Activated T-cell treated with anti-CD3 and anti-CD28 coated beads for 48 hours (primary cell): ENCODE measurements around the gene UTF1.
"Not testable (repeated sequence)": the region's sequence is repeated elsewhere in the genome, so short reads cannot be mapped to it uniquely, and the experiment has no call there.

Experiments
- DNase-seq: peaks from one replicate; pipeline ENCODE4 v3.0.0-alpha.2; 2020; ENCODE audit warnings: low read depth

UTF1 gene

DNA sequence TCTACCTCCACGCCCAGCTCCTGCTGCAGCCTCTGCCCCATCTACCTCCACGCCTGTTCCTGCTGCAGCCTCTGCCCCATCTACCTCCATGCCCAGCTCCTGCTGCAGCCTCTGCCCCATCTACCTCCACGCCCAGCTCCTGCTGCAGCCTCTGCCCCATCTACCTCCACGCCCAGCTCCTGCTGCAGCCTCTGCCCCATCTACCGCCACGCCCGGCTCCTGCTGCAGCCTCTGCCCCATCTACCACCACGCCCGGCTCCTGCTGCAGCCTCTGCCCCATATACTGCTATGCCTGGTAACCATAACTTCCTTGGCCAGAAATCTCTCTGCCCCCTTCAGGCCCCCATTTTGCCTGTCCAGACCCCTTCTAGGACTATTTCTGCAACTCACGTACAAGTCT is 35.0 kb downstream of the UTF1 start:
- DNase-seq: not testable (repeated sequence)

DNA sequence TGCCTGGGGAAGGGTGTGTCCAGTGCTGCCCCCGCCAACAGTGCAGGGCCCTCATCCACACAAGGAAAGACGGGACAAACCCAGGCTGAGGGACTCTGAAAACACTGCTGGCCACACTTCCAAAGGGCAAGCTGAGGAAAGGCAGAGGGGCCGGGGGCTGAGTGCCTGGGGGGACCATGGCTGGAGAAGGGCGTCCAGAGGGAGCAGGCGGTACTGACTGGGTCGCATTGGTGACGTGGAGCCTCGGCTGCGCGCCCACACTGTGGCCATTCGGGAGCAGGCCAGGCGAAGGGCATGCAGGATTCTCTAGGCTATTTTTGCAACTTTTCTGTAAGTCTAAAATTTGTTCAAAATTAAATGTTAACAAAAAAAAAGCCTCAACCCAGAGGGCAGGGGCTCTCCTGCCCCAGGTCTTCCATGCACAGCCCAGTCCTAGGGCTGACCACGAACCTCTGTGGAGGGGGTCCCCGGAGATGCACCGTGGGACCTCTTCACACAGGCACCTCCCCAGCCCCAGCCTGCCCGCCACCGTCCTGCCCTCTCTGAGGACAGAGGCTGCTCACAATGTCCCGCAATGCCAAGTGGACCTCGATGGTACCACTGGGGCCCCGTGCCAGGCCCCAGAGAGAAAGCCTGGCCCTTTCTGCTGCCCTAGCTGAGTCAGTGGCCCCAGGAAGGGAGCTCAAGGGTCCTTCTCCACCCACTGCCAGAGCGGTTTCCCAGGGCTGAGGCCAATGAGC is 36.2 kb downstream of the UTF1 start:
- no peak for DNase-seq

DNA sequence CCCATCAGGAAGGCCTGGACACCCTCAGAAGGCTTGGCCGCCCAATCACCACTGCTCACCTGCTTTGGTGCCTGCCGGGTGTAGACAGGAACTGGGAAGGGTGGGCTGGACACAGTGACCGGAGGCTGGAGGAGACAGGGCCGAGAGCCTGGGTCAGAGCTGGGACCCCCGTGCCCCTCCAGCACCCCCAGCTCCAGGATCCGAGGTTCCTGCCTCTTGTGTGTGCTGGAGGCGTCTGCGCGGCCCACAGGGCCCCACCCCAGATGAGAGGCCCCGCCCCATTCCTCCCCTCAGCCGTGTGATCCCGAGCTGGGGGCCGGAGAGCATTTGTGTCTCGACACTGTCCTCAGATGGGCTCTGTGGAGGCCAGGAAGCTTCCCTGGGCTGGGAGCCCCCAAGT is 37.3 kb downstream of the UTF1 start:
- no peak for DNase-seq

DNA sequence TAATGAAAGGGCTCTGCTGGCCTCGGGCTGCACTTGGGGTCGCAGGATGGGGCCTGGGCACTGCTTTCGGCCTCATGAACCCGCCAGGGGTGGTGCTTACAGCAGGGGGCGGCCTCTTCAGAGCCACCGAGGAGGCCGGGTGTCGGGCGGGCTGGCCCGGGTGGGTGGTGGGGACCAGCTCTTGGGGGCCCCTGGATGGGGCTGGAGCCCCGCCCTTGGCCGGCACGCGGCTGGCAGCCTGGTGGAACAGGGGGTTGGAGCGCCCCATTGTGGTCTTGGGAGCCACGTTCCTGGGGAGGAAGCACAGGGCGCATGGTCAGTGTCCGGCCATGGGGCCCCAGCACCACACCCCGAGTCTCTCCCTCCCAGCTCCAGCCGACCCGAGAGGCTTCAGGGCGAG is 37.8 kb downstream of the UTF1 start:
- DNase-seq: no peak

DNA sequence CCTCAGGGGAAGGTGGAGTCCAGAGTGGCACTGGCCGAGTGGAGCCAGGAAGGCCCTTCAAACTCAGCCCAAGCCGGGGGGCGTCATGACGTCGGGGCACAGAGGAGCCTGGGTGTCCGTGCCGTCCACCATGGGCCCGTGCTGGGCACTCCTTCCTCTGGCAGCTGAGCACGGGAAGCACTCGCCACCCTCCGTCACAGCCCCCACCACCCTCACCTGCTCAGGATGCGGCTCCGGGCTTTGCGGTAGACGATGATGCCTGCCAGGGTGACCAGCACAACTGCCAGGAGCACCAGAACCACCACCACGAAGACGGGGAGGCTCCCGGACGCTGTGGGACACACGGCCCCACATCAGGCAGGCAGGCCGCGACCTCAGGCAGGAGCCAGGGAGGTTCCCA is 38.5 kb downstream of the UTF1 start:
- no peak for DNase-seq

DNA sequence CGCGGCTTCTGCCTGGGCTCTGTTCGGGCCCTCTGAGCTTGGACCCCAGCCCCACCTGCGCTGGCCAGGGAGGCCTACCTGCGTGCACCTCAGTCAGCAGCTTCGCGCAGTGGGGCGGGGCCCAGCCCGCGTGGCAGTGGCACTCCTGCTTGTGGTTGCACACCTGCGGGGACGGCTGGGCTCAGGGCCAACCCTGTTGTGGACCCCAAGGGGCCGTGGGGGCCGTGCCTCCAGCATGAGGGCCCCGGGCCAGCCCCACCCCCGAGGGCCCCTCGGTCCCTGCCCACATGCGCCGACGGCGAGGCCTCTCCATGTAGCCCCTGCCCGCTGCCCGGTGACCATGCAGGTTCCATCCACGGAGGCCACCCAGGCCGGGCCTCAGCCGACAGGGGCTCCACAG is 39.4 kb downstream of the UTF1 start:
- no peak for DNase-seq

DNA sequence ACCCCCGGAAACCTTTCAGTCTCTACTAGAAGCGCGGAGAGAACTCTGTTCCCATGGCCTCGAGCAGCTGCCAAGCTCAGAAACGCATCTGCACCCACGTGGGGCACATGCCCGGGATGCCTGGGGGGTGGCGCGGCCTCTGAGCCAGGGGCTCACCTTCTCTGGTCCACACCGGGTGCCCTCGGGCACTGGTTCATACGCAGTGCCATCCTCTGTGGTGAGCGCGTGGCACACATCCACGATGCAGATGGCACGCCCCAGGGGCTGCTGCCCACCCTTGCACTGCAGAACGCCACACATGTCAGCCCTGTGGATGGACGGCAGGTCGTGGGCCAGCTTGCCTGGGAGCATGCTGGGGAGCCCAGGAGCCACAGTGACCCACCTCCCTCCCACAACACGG is 40.2 kb downstream of the UTF1 start:
- DNase-seq: no peak

DNA sequence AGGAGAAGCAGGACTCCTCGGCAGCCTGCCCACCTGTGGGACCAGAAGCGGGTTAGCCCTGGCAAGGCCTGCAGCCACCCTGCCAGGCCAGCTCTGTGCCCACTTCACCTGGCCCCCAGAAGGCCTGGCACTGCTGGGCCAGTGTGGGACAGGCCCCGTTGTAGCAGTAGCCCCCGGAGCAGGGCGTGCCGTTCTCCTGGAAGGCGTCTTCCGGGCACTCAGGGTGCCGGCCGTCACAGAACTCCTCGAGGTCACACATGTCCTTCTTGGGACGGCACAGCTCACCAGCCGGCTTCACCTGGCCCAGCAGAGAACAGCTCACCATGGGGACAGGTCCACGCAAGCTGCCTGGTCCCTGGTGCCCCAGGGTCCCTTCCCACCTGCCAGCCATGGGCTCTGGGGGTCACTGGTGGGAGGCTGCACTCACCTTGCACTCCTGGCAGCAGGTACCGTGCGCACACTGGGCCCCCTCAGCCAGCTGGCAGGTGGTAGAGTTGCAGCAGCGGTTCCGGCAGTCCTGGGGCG is 40.8 kb downstream of the UTF1 start:
- DNase-seq: no peak

DNA sequence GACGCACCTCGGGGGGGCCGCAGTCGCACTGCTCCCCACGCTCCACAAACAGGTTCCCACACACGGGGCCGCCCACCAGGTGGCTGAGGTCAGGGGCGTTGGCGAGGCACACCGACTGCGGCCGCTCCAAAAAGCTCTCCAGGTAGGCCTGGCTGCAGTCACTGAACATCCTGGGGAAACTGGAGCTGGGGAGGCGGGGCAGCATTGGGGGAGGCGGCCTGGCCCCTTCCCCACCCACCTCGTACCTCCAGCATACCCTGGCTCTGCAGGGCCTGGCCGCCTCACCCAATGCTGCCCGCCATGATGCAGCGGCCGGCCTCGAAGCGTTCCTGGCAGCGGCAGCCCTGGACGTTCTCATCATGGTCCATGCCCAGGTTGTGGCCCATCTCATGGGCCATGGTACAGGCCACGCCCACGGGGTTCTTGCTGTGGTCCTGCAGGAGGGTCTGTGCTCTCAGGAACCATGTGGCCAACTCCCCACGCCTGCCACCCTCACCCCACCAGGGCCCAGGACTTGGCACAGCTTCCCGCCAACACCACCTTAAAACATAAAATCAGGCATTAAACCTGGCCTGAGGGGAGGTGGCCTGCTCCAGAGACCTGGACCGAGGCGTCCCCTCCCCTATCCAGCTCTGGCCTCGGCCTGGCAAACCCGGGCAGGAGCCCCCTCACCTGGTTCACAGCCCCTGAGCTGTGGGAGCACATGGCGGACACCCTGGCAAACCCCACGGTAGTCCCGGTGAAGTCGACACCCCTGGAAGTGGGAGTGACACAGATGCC is 41.7 kb downstream of the UTF1 start:
- DNase-seq: no peak

DNA sequence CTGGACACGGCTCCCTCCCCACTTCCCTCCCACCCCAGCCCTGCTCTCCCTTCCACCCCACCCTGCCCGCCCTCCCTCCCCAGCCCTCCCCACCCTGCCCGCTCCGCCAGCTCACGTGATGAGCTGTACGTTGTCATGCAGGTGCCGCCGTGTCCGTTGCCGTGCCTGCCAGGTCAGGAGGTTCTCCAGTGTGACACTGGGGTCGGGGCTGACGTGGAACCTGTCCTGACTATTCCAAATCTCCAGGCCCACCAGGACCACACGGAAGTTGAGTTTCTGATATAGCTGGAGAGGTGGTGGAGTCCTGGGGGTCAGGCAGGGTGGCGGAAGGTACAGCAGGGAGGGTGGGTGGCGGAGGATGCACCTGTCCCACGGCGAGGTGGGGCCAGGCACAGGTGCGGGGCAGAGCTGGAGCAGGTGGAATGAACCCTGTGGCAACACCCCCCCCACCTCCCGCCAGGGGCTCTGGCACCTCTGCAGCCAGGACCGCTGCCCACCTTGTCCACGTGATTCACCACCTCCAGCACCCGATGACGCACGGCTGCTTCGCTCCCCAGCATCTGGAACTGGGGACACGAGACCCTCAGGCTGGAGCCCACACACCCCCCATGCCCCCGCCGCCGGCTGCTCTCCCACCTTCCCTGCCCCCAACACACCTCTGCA is 42.4 kb downstream of the UTF1 start:
- no peak for DNase-seq

DNA sequence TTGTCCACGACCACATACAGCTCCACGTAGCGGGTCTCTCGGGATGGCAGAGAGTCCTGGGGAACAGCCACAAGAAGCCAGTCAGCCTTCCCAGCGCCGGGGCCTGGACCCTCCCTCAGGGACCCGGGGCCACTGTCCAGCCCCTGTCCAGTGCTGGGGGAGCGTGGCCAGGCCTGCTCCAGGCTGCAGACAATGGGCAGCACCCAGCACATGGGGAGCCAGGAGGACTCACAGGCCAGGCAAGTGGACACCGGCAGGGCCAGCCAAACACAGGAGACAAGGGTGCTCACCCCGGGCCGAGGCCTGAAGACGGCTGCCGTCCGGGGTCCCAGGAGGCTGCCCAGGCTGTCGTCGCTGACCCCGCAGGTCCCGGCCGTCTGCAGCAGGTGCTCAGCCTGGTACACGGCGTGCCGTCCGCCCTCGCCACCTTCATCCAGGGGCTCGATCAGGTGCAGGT is 43.0 kb downstream of the UTF1 start:
- no peak for DNase-seq

DNA sequence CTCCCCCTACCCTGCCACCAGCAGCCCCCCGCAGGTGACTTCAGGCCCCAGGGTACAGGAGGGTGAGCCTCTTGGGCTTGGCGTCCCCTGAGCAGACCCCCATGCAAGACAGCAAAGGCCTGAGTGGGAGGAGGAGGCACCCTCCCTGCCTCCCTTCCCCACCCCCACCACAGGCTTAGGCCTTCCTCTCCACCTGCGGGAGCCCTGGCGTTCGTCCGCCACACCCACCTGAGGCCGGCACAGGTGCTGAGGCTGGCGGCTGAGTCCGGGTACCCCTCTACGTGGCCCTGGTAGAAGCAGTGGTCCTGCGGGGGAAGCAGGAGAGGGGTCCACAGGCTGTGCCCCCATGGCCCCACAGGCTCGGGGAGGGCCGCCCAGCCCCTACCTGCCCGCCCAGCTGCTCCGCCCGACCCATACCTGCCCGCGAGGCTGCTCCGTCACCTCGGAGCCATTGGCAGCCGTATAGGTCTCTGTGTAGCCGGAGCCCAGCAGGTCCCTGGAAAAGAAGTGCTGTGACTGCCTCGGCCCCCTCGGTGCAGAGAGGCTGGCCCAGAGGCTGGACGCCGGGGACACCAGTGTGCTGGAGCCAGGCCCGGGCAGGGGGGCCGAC is 43.6 kb downstream of the UTF1 start:
- no peak for DNase-seq

DNA sequence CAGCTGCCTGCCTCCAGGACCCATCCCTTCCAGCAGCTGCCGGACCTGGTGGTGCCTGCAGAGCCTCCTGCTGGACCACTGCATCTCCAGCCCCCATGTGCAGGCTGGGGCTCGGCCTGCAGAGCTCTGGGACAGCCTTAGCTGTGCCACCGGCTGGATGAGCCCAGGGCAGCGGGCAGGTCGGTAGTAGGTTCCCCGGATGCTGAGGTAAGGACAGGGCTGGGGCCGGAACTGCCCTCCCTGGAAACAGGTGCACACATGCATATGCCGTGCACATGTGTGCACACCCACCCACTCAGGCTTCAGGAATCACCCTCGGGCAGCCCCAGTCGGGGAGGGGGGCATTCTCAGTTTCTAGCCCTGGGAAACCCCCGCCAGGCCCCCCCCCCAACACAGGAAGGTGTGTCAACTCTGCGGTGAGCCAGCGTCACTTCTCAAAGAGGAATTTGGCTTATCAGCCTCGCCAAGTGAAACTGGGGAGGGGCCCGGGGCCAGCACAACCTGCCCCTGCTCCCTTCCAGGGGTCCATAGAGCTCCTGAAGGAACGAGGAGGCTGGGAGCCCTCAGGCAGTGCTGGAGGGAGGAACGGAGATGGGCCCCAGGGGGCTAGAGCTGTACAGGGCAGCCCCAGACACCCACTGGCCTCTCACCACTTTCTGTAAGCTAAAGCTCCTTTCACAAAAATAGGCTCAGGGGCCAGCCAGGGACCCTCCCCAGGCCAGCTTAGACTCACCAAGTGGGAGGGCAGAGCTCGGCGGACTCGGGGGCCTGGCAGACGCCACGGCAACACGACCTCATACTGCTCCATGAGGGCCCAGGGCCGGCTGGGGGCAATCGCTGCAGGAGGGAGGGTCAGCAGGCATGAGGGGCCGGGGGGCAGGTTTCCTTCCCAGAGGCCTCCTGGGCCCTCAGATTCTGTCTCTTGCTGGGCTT is 45.0 kb downstream of the UTF1 start:
- DNase-seq: peak; percentile 81

DNA sequence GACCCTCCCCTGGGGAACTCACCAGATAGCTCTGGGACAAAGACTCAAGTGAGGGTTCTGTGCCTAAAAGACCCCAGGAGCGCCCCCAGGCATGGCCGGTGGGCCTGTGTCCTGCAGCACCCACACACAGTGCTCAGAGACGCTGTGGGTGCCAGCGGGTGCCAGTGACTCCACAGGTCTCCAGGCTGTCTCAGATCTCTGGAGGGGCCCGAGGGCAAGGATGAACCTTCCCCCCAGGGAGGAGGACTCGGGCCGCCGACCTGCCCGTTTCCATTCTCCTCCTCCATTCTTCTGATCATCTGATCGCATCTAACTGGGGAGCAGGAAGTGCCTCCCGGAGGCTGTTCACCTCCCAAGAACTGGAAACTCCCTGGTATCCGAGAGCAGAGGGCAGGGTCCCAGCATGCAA is 45.7 kb downstream of the UTF1 start:
- DNase-seq: peak; percentile 56

DNA sequence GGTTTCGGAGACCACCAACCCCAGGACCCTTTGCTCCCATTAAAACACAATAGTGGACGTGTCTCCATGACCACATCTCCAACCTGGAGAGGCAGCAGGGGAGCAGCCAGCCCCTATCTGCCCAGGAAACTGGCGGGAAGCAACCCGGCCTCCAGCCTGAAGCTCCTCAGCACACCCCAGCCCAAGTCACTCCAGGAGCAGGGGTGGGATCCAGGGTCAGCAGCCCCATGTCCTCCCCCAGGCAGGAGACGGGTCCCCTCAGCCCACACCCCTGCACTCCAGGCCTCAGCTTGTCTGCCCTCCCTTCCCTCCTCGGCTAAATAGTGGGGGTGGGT is 46.0 kb downstream of the UTF1 start:
- no peak for DNase-seq

DNA sequence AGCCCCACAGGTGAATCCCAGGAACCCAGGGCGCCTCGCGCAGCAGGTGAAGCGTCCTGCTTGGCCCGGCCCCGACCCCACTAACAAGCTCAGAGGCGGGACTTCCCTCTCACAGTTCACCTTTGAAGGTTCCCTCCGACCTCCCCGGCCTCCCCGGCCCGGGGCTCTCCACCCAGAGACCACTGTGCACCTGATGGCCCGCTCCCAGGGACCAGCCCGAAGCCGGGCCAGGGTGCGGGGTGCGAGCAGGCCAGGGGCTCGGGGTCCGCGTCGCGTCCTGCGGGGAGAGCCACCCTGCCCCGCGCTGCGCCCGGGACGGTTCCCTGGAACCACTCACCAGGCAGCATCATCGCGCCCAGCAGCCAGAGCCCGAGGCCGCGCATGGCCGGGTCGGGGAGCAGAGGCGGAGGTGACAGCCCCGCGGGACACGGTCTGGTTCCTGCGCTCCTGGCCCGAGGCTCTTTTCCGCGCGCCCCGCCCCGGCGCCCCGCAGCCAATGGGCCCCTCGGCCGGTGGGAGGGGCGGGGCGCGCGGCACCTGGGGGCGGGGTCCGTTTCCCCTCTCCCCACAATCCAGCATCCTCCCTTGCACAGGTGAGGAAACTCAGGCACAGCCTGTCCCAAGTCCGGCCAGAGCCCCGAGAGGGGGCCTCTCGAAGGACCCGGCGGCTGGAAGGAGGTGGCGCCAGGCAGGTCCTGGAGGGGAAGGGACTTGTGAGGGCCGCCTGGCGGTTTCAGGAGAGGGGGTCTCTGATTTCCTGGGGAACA is 46.6 kb downstream of the UTF1 start, which contains the start of gene ADAM8:
Gene ADAM8, minus strand, starts transcription at position 434 of the 767 bp plus-strand sequence. Its CDS starts 51 bp downstream, at position 383.
- DNase-seq: peak; percentile 75

DNA sequence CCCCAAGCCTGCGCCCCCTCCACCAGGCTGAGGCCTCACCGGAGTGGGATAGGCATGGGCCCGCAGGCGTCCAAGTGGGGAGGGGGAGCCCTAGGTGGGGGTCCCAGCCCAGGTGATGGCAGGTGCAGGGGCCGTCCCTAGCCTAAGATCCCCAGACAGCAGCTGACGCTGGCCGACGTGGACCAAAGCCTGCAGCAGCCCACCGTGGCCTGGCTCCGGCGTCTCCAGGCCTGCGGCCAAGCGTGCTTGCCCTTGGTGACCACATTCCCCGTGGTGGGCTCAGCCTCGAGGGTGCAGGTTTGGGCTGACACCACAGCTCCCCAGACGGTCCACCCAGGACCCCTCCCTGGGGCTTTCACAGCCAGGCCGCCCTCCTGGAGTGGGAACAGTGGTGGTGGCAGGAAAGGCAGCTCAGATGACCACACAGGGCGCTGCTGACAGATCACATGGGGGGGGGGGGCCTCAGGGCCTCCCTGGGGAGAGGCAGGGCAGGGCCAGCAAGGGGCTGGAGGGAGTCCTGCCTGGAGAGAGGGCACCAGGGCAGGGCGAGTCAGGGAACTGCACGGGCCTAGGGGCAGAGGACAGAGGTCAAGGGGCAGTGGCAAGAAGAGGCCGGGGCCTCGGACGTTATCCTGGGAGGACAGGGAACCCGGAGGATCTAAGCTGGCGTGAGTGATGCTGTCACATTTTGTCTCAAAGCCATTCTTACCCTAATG is 47.4 kb downstream of the UTF1 start:
- no peak for DNase-seq

DNA sequence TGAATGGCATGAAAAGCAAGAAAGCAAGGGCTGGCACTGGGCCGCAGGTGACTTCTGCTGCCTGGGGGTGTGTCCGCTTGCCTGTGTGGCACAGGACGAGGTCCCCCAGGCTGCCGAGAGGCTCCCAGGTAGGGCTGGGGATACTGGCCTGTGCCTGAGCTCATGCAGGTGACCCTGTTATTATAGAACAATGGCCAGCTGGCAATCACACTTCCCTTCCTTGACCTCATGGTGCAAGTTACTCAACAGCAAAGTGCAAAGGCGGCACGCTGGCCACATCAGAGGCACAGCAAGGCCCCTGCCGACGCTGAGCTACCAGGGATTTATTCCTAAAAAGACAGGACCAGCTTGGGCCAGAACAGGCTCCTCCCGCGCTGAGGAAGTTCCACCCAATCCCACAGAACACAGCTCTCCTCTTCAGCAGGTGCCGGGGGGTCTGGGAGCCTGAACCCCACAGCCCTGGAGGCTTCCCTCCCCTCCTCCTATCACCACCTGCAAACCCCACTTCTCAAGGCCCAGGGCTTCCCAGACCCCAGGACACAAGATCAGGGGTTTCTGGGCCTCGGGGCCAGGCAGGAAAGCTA is 48.1 kb downstream of the UTF1 start:
- DNase-seq: no peak

DNA sequence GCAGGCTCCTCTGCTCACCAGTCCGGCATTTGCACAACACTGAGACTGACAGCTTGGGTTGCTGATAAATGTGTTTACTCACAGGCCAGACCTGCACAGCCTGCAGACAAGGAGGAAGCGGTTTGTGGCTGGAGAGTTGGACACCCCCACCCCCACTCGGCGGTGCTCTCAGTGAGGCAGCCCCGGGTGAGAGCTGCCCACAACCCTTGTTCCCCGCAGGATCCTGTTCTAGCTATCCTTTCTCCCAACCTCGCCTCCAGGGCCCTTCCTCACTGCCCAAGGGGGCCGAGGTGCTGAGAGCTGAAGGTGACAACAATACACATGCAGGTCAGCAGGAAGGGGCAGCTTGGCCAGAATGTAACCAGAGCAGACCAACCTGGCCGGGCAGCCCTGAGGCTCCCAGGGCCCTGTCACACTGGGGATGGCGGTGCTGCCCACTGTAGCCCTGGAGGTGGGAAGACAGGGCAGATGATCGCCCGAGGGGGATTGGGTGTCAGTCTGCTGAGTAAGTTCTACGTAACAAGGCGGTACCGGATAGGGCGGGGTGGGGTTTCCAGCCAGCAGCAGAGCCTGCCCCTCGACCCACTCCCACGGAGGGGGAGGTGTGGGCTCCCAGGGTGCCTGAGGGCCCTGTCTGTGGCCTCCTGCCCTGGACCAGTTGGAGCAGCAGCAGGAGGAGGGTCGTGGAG is 48.7 kb downstream of the UTF1 start:
- DNase-seq: no peak
